Neural cell (in vitro differentiated cells): ENCODE measurements around the gene MPHOSPH9. TPM values are rescaled to one million over a fixed set of nuclear protein-coding genes. Genes with fewer than 3 reads are reported as not detected.

ENCODE experiments used
- H2AFZ ChIP-seq: fragments of 200-600, 300-800 bp; sonication (generic), shearing (Covaris generic); 2 replicates; pipeline ENCODE4 v1.6.0; 2014; ENCODE audit warnings: low read depth, mild to moderate bottlenecking, antibody characterized with exemption, low read length, moderate library complexity
- H3F3A ChIP-seq: fragments of 200-600 bp; shearing (Covaris generic); 2 replicates; pipeline ENCODE4 v1.6.1; 2016; ENCODE audit warnings: mild to moderate bottlenecking, moderate library complexity, mixed read lengths, antibody characterized with exemption, low read length; ENCODE audit not compliant: insufficient read depth, poor library complexity, severe bottlenecking
- H3K27ac ChIP-seq: fragments of 200-600, 300-800 bp; sonication (generic), shearing (Covaris generic); 2 replicates; pipeline ENCODE4 v1.5.1; 2014; ENCODE audit warnings: mild to moderate bottlenecking, low read length, moderate library complexity
- H3K27me3 ChIP-seq: fragments of 300-800, 200-600 bp; sonication (generic), shearing (Covaris generic); 2 replicates; pipeline ENCODE4 v1.6.0; 2014; ENCODE audit warnings: mild to moderate bottlenecking, low read depth, low read length, moderate library complexity; ENCODE audit not compliant: insufficient read depth
- H3K36me3 ChIP-seq: fragments of 300-800, 200-600 bp; sonication (generic), shearing (Covaris generic); 2 replicates; pipeline ENCODE4 v1.5.1; 2014; ENCODE audit warnings: mild to moderate bottlenecking, antibody characterized with exemption, low read length, moderate library complexity; ENCODE audit not compliant: insufficient read depth
- H3K4me2 ChIP-seq: fragments of 300-800, 200-600 bp; sonication (generic), shearing (Covaris generic); 2 replicates; pipeline ENCODE4 v1.6.0; 2014; ENCODE audit warnings: mild to moderate bottlenecking, low read length
- H3K4me3 ChIP-seq: fragments of 300-800, 200-600 bp; sonication (generic), shearing (Covaris generic); 2 replicates; pipeline ENCODE4 v1.5.1; 2014; ENCODE audit warnings: mild to moderate bottlenecking, low read length, moderate library complexity
- H3K79me2 ChIP-seq: fragments of 200-600 bp; shearing (Covaris generic); replicated peaks from 2 replicates; pipeline ENCODE4 v1.6.0; 2014; ENCODE audit warnings: mild to moderate bottlenecking, low read length, moderate library complexity; ENCODE audit not compliant: insufficient read depth
- H3K9ac ChIP-seq: fragments of 300-800, 200-600 bp; sonication (generic), shearing (Covaris generic); 2 replicates; pipeline ENCODE4 v1.6.1; 2016; ENCODE audit warnings: mild to moderate bottlenecking, low read length, mixed read lengths
- H3K9me2 ChIP-seq: fragments of 200-600 bp; shearing (Covaris generic); 2 replicates; pipeline ENCODE4 v1.6.1; 2016; ENCODE audit warnings: mild to moderate bottlenecking, low read length, mixed read lengths; ENCODE audit not compliant: insufficient read depth
- H3K9me3 ChIP-seq: fragments of 200-600, 300-800 bp; sonication (generic), shearing (Covaris generic); 2 replicates; pipeline ENCODE4 v1.6.1; 2016; ENCODE audit warnings: mild to moderate bottlenecking, mixed run types, low read length, moderate library complexity, mixed read lengths
- H4K20me1 ChIP-seq: fragments of 200-600 bp; shearing (Covaris generic); 2 replicates; pipeline ENCODE4 v1.6.1; 2016; ENCODE audit warnings: mild to moderate bottlenecking, mixed run types; ENCODE audit not compliant: insufficient read depth
- EP300 ChIP-seq: fragments of 450-650 bp; conservative IDR thresholded peaks from 2 replicates; pipeline ENCODE4 v1.6.1; 2014; ENCODE audit warnings: antibody characterized with exemption, mild to moderate bottlenecking, moderate library complexity; ENCODE audit not compliant: poor library complexity, severe bottlenecking
- EZH2 ChIP-seq: fragments of 200-600, 300-800 bp; shearing (Covaris generic), sonication (generic); IDR thresholded peaks from 2 replicates; pipeline ENCODE4 v1.6.1; 2014; ENCODE audit warnings: antibody characterized with exemption, low read length, borderline replicate concordance, mild to moderate bottlenecking; ENCODE audit not compliant: insufficient read depth, poor library complexity, severe bottlenecking
- MXI1 ChIP-seq: fragments of 450-650 bp; conservative IDR thresholded peaks from 2 replicates; pipeline ENCODE4 v1.6.1; 2014; ENCODE audit warnings: antibody characterized with exemption, mild to moderate bottlenecking; ENCODE audit not compliant: poor library complexity, severe bottlenecking
- POLR2AphosphoS5 ChIP-seq: IDR thresholded peaks from 2 replicates; pipeline ENCODE4 v1.6.1; 2012
- RAD21 ChIP-seq: fragments of 450-650 bp; conservative IDR thresholded peaks from 2 replicates; pipeline ENCODE4 v1.6.1; 2014; ENCODE audit warnings: antibody characterized with exemption, mild to moderate bottlenecking, moderate library complexity
- SMC3 ChIP-seq: fragments of 450-650 bp; conservative IDR thresholded peaks from 2 replicates; pipeline ENCODE4 v1.6.1; 2014; ENCODE audit warnings: antibody characterized with exemption, mild to moderate bottlenecking, moderate library complexity; ENCODE audit not compliant: poor library complexity
- TAF1 ChIP-seq: IDR thresholded peaks from 2 replicates; pipeline ENCODE4 v1.6.1; 2012; ENCODE audit warnings: low read depth
- polyA plus RNA-seq: library from polyadenylated mRNA; depleted of rRNA; stranded (reverse); fragments of >200 nt; gene quantifications from 2 replicates; pipeline ENCODE4 v1.2.3, GENCODE V29; 2014
- TF ChIP-seq, protein P1 (sequence below): fragments of 450-650 bp; IDR thresholded peaks from 2 replicates; pipeline ENCODE4 v1.5.1; 2014; ENCODE audit warnings: antibody characterized with exemption, mild to moderate bottlenecking, moderate library complexity; ENCODE audit not compliant: poor library complexity, severe bottlenecking
- TF ChIP-seq, protein P2 (sequence below): IDR thresholded peaks from 2 replicates; pipeline ENCODE4 v1.6.1; 2012; ENCODE audit warnings: borderline replicate concordance

The MPHOSPH9 gene
- polyA plus RNA-seq, 1 donor from 2014 or later = 59.1 TPM

DNA sequence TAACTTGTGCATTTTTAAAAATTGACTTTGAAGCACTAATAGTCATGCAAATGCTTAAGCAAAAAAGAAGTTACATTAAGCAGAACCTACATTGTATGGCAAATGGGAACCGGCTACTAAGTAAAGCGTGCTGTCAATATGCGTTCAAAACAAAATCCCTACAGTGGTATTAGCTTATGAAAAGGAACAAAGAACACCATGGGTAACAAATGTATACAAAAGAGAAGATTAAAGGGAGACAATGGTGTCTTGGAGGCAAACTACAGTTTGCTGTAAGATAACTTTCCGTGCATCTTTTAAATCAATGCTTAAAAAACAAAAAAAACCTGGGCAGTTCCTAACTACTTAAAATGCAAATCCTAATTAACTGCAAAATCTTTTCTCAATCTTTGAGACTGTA is 28.3 kb upstream of the MPHOSPH9 start:
- no peak overlapping the region for H3K4me3 ChIP-seq
- no peaks in the 10 kb centered on the region for H3K27me3 ChIP-seq
- no peaks in the 10 kb centered on the region for H3K36me3 ChIP-seq
- H3F3A ChIP-seq = no peaks in the 10 kb centered on the region
- H3K4me2 ChIP-seq = no peak overlapping the region
- TF ChIP-seq, protein P1, sequence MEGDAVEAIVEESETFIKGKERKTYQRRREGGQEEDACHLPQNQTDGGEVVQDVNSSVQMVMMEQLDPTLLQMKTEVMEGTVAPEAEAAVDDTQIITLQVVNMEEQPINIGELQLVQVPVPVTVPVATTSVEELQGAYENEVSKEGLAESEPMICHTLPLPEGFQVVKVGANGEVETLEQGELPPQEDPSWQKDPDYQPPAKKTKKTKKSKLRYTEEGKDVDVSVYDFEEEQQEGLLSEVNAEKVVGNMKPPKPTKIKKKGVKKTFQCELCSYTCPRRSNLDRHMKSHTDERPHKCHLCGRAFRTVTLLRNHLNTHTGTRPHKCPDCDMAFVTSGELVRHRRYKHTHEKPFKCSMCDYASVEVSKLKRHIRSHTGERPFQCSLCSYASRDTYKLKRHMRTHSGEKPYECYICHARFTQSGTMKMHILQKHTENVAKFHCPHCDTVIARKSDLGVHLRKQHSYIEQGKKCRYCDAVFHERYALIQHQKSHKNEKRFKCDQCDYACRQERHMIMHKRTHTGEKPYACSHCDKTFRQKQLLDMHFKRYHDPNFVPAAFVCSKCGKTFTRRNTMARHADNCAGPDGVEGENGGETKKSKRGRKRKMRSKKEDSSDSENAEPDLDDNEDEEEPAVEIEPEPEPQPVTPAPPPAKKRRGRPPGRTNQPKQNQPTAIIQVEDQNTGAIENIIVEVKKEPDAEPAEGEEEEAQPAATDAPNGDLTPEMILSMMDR = no peak
- TF ChIP-seq EP300 (no peak), TAF1 (no peak), POLR2AphosphoS5 (no peak)
- no peaks in the 10 kb centered on the region for H4K20me1 ChIP-seq
- H3K9me2 ChIP-seq = no peaks in the 10 kb centered on the region
- no peak overlapping the region for H3K27ac ChIP-seq
- H3K79me2 ChIP-seq = no peaks in the 10 kb centered on the region
- no peak overlapping the region for H3K9ac ChIP-seq
- H2AFZ ChIP-seq = no peak overlapping the region
- no peaks in the 10 kb centered on the region for H3K9me3 ChIP-seq

DNA sequence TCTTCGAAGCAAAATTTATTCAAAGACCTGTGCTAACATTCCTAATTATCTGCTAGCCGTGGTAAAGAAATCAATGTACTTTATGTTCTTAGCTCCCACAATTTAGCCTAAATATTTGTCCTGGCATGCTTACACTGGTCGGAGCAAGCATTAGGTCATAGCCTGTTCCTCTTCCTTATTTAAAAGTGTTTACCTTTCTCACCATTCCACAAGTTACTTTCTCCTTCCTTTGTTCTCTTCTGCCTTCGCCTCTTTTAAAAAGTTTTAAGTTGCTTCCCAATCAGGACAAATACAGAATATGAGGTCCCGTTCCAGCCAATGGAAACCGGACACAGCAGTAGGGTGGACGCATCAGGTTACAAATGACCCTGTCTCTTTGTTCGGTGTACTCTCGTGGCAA is 27.1 kb upstream of the MPHOSPH9 start:
- Histone ChIP-seq H3K4me3 (no peak overlapping the region), H3K36me3 (no peaks in the 10 kb centered on the region), H3K9me3 (no peaks in the 10 kb centered on the region), H3K9me2 (no peaks in the 10 kb centered on the region), H3F3A (no peaks in the 10 kb centered on the region), H3K79me2 (no peaks in the 10 kb centered on the region), H3K27me3 (no peaks in the 10 kb centered on the region), H3K4me2 (no peak overlapping the region), H3K27ac (no peak overlapping the region), H2AFZ (no peak overlapping the region), H4K20me1 (no peaks in the 10 kb centered on the region), H3K9ac (no peak overlapping the region)
- no peak for TF ChIP-seq SMC3
- no peak for TF ChIP-seq MXI1
- TF ChIP-seq EZH2 = no peak
- no peak for TF ChIP-seq RAD21
- no peak for TF ChIP-seq TAF1

DNA sequence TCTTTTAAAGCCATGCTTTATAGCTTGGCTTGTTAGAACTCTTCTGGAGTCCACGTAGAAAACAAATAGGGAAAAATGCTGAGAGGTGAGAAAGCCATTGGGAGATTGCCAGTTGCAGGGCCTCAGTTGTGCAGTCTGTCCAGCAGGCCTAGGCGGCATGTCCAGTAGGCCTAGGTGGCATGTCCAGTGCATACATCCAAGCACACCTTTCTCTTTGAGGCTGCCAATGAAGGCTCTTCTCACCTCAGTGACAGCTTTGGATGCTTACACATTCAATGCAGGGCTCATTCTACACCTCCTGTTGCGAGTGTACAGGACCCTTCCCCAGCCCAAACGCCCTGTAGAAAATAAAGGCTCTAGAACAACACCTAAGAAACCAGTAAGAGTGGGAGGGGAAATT is 25.7 kb upstream of the MPHOSPH9 start:
- no peak overlapping the region for H2AFZ ChIP-seq
- H3K9ac ChIP-seq = no peak overlapping the region
- no peaks in the 10 kb centered on the region for H3K9me3 ChIP-seq
- H3K79me2 ChIP-seq = no peaks in the 10 kb centered on the region
- no peak overlapping the region for H3K4me2 ChIP-seq
- no peaks in the 10 kb centered on the region for H4K20me1 ChIP-seq
- no peaks in the 10 kb centered on the region for H3F3A ChIP-seq
- no peak overlapping the region for H3K4me3 ChIP-seq
- H3K9me2 ChIP-seq = no peaks in the 10 kb centered on the region
- H3K36me3 ChIP-seq = no peaks in the 10 kb centered on the region
- TF ChIP-seq RAD21 (no peak), SMC3 (no peak), POLR2AphosphoS5 (no peak), TAF1 (no peak), EP300 (no peak), EZH2 (no peak), MXI1 (no peak)
- TF ChIP-seq, protein P2, sequence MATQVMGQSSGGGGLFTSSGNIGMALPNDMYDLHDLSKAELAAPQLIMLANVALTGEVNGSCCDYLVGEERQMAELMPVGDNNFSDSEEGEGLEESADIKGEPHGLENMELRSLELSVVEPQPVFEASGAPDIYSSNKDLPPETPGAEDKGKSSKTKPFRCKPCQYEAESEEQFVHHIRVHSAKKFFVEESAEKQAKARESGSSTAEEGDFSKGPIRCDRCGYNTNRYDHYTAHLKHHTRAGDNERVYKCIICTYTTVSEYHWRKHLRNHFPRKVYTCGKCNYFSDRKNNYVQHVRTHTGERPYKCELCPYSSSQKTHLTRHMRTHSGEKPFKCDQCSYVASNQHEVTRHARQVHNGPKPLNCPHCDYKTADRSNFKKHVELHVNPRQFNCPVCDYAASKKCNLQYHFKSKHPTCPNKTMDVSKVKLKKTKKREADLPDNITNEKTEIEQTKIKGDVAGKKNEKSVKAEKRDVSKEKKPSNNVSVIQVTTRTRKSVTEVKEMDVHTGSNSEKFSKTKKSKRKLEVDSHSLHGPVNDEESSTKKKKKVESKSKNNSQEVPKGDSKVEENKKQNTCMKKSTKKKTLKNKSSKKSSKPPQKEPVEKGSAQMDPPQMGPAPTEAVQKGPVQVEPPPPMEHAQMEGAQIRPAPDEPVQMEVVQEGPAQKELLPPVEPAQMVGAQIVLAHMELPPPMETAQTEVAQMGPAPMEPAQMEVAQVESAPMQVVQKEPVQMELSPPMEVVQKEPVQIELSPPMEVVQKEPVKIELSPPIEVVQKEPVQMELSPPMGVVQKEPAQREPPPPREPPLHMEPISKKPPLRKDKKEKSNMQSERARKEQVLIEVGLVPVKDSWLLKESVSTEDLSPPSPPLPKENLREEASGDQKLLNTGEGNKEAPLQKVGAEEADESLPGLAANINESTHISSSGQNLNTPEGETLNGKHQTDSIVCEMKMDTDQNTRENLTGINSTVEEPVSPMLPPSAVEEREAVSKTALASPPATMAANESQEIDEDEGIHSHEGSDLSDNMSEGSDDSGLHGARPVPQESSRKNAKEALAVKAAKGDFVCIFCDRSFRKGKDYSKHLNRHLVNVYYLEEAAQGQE = no peak
- H3K27me3 ChIP-seq = no peaks in the 10 kb centered on the region
- H3K27ac ChIP-seq = no peak overlapping the region
